Body of pancreas (tissue), 4 donors: ENCODE measurements around the gene TENM4.

Experiments
- CTCF ChIP-seq, 7 experiments: fragments of 450-650 bp in 4 of 7; fragments of 200-600 bp in 3 of 7; sonication (generic) in 3 of 7; IDR thresholded peaks; one replicate each; pipeline ENCODE4 v1.5.1; 2016 to 2019; ENCODE audit warnings: antibody characterized with exemption in 7 of 7
- POLR2A ChIP-seq, 3 donors: fragments of 450-650 bp; IDR thresholded peaks; one replicate each; pipeline ENCODE4 v1.6.1; 2016; ENCODE audit warnings: antibody characterized with exemption in 3 of 3, mild to moderate bottlenecking in 2 of 3

GRCh38 chr11:79219186-79220045, 221.4 kb downstream of the TENM4 start:
- TF ChIP-seq CTCF (IDR thresholded peaks at IDR 0.05) (no peak), POLR2A (IDR thresholded peaks at IDR 0.05) (no peak)
